B cell (primary cell): ENCODE measurements around the gene DDR1. TPM values are rescaled to one million over a fixed set of nuclear protein-coding genes. Genes with fewer than 3 reads are reported as not detected.

Experiments
- ATAC-seq: fragments of 200-7000 bp; cut with Tn5 transposase; one replicate; pipeline ENCODE4 v1.10.0; 2021; ENCODE audit warnings: low read depth, mild to moderate bottlenecking, moderate number of reproducible peaks, moderate library complexity
- CTCF ChIA-PET: fragments of 350-600 bp; sonication (Branson Sonifier 250); formaldehyde crosslinking; loops from one replicate; lab custom pipeline; 2021; ENCODE audit warnings: antibody characterized with exemption, inconsistent platforms; lab: Charles Lee
- POLR2A ChIA-PET: fragments of 350-600 bp; sonication (Branson Sonifier 250); formaldehyde crosslinking; loops from one replicate; lab custom pipeline; 2021; ENCODE audit warnings: antibody characterized with exemption; lab: Charles Lee
- DNase-seq: peaks from one replicate; pipeline ENCODE4 v3.0.0; 2013
- H2AFZ ChIP-seq: 2 replicates; pipeline ENCODE4 v1.6.1; 2012; ENCODE audit warnings: mild to moderate bottlenecking, low read depth, low read length; ENCODE audit not compliant: insufficient read depth, poor library complexity, severe bottlenecking
- H3K27ac ChIP-seq, 2 donors: 1 replicate in 1 of 2; 2 replicates in 1 of 2; pipeline ENCODE4 v1.5.1; 2012 to 2013; ENCODE audit warnings: low read length in 2 of 2, mild to moderate bottlenecking in 2 of 2, moderate library complexity in 1 of 2
- H3K27me3 ChIP-seq, 4 experiments: fragments of 200-600 bp in 1 of 4; sonication (generic) in 1 of 4; replicated peaks in 1 of 4; 1 replicate in 2 of 4; 2 replicates in 2 of 4; pipeline versions ENCODE4 v1.6.1 to v1.7.0; 2013 to 2016; ENCODE audit warnings: low read length in 3 of 4, mild to moderate bottlenecking in 2 of 4, mixed read lengths in 1 of 4, moderate library complexity in 1 of 4; ENCODE audit not compliant: insufficient read depth in 4 of 4, control insufficient read depth in 3 of 4; ENCODE audit errors: control extremely low read depth in 1 of 4
- H3K36me3 ChIP-seq, 2 experiments: replicated peaks in 1 of 2; 1 replicate in 1 of 2; 2 replicates in 1 of 2; pipeline versions ENCODE4 v1.6.1 to v1.7.1; 2013; ENCODE audit warnings: low read length in 1 of 2; ENCODE audit not compliant: insufficient read depth in 2 of 2, control insufficient read depth in 1 of 2; ENCODE audit errors: control extremely low read depth in 1 of 2, extremely low read depth in 1 of 2
- H3K4me1 ChIP-seq, 2 donors: fragments of 200-600 bp in 1 of 2; sonication (generic) in 1 of 2; 1 replicate in 1 of 2; 2 replicates in 1 of 2; pipeline versions ENCODE4 v1.5.1 to v1.6.1; 2013 to 2017; ENCODE audit warnings: low read length in 2 of 2; ENCODE audit not compliant: control insufficient read depth in 2 of 2, insufficient read depth in 2 of 2
- H3K4me2 ChIP-seq: replicated peaks from 2 replicates; pipeline ENCODE3; 2012; ENCODE audit warnings: mild to moderate bottlenecking, low read depth, low read length; ENCODE audit not compliant: poor library complexity, severe bottlenecking
- H3K4me3 ChIP-seq, 5 experiments: fragments of 200-600 bp in 1 of 5; sonication (generic) in 1 of 5; 1 replicate in 3 of 5; 2 replicates in 2 of 5; pipeline versions ENCODE4 v1.5.1 to v1.7.0; 2011 to 2016; ENCODE audit warnings: low read length in 4 of 5, mild to moderate bottlenecking in 4 of 5, low read depth in 2 of 5, control low read depth in 1 of 5, moderate library complexity in 1 of 5; ENCODE audit not compliant: insufficient read depth in 1 of 5; ENCODE audit errors: control extremely low read depth in 1 of 5, extremely low read depth in 1 of 5
- H3K79me2 ChIP-seq: fragments of 200-600 bp; sonication (generic); one replicate; pipeline ENCODE4 v1.6.0; 2016; ENCODE audit warnings: low read length; ENCODE audit not compliant: control insufficient read depth, insufficient read depth
- H3K9ac ChIP-seq: fragments of 200-600 bp; sonication (generic); 2 replicates; pipeline ENCODE4 v1.6.1; 2017; ENCODE audit warnings: mild to moderate bottlenecking, low read length, moderate library complexity
- H3K9me3 ChIP-seq, 3 donors: one replicate each; pipeline versions ENCODE4 v1.6.1 to v1.7.1; 2013; ENCODE audit warnings: low read length in 2 of 3; ENCODE audit not compliant: control insufficient read depth in 2 of 3, insufficient read depth in 1 of 3; ENCODE audit errors: control extremely low read depth in 1 of 3
- H4K20me1 ChIP-seq: 2 replicates; pipeline ENCODE4 v1.6.0; 2012; ENCODE audit warnings: mild to moderate bottlenecking, low read length; ENCODE audit not compliant: insufficient read depth, control insufficient read depth, poor library complexity, severe bottlenecking
- H3K27ac Mint-ChIP-seq: one replicate; pipeline ENCODE4 v1.8.0; 2021; ENCODE audit warnings: mixed read lengths
- H3K27me3 Mint-ChIP-seq: one replicate; pipeline ENCODE4 v1.8.0; 2021; ENCODE audit warnings: mixed read lengths
- H3K4me1 Mint-ChIP-seq: one replicate; pipeline ENCODE4 v1.8.0; 2021; ENCODE audit warnings: mixed read lengths
- H3K4me3 Mint-ChIP-seq: one replicate; pipeline ENCODE4 v1.8.0; 2021; ENCODE audit warnings: mixed read lengths
- H3K9me3 Mint-ChIP-seq: one replicate; pipeline ENCODE4 v1.8.0; 2022; ENCODE audit warnings: mixed read lengths; ENCODE audit not compliant: insufficient read depth
- CTCF ChIP-seq: fragments of 200-600 bp; IDR thresholded peaks from one replicate; pipeline ENCODE4 v1.8.0; 2022; ENCODE audit warnings: antibody characterized with exemption, mild to moderate bottlenecking
- EZH2 ChIP-seq: IDR thresholded peaks from 2 replicates; pipeline ENCODE4 v1.6.1; 2012; ENCODE audit warnings: borderline replicate concordance, low read depth, mild to moderate bottlenecking, moderate library complexity, low read length; ENCODE audit not compliant: insufficient read depth, poor library complexity, severe bottlenecking
- WGBS: methylation state at CpG from one replicate; pipeline ENCODE4 v1.1.5; 2013; ENCODE audit warnings: missing lambda C conversion rate; ENCODE audit not compliant: insufficient coverage; 5-methylcytosine and 5-hydroxymethylcytosine counted together
- intact Hi-C: fragments of 100-400 bp; cut with micrococcal nuclease; formaldehyde crosslinking; loops from one replicate; pipeline ENCODE4 v1.10.0; 2022
- polyA plus RNA-seq: library from polyadenylated mRNA; depleted of rRNA; stranded (reverse); fragments of >200 nt; gene quantifications from 2 replicates; pipeline ENCODE4 v1.2.3, GENCODE V29; 2012
- total RNA-seq, 2 donors: library from RNA; stranded (reverse); fragments of 120-200 nt in 1 of 2; gene quantifications; 1 replicate in 1 of 2; 2 replicates in 1 of 2; pipeline versions ENCODE4 v1.2.3 to v1.2.4, GENCODE V29; 2013 to 2022

The DDR1 gene
- total and polyA plus RNA-seq, 2 donors (not counting 1 experiment from before 2014, with no cell fraction given), result 28.8 to 61.7 TPM

GRCh38 chr6:30841644-30842504 is 42.4 kb upstream of the DDR1 start:
- intact Hi-C loops, result no loop called here
- peaks cover 28% of the 10 kb centered on the region for H3K27me3 Mint-ChIP-seq
- H3K4me1 Mint-ChIP-seq, result peaks cover 8% of the 10 kb centered on the region
- H3K9ac ChIP-seq, result no peak overlapping the region
- H4K20me1 ChIP-seq, result no peaks in the 10 kb centered on the region
- TF ChIP-seq EZH2 (no peak), CTCF (no peak)
- H2AFZ ChIP-seq, result no peak overlapping the region
- DNase-seq, result no peak
- H3K9me3 ChIP-seq, result no peaks in the 10 kb centered on the region
- no peak overlapping the region for H3K4me3 Mint-ChIP-seq
- no peak for ATAC-seq
- no peak overlapping the region for H3K4me3 ChIP-seq
- no peak overlapping the region for H3K4me2 ChIP-seq
- peaks cover 0 to 4% (median 0%) of the 10 kb centered on the region in 4 experiments for H3K27me3 ChIP-seq
- H3K79me2 ChIP-seq, result no peaks in the 10 kb centered on the region
- H3K36me3 ChIP-seq, result no peaks in the 10 kb centered on the region
- no peaks in the 10 kb centered on the region for H3K9me3 Mint-ChIP-seq
- ChIA-PET CTCF (interaction anchor here (0.6 kb wide), 1 partner anchor 12 kb away, joined by 3 read pairs; no protein-coding TSS in a partner anchor), POLR2A (no interaction called here)
- 65% methylated on average over 4 of the region's 6 CpGs for WGBS
- peaks cover 8 to 11% of the 10 kb centered on the region in 2 donors for H3K4me1 ChIP-seq
- no peak overlapping the region for H3K27ac ChIP-seq
- no peak overlapping the region for H3K27ac Mint-ChIP-seq
